Frontal cortex (tissue), 4 donors: ENCODE data around the gene CABLES2. TPM values are rescaled to one million over a fixed set of nuclear protein-coding genes. Genes with fewer than 3 reads are reported as not detected.

Source experiments
- DNase-seq, 2 donors: peaks; one replicate each; pipeline ENCODE4 v3.0.0; 2012; ENCODE audit warnings: low spot score in 2 of 2
- FAIRE-seq: peaks from 2 replicates; lab custom pipeline; 2012; peaks lifted over from hg19 to GRCh38; lab: Jason Lieb, UNC
- total RNA-seq: library from RNA; depleted of rRNA; stranded (reverse); fragments of >200 nt; gene quantifications from one replicate; pipeline ENCODE4 v1.2.3, GENCODE V29; 2014
- donor health status: control.
- donor health status: control.
- donor health status: control.

Gene CABLES2
- total RNA-seq, 1 donor from 2014 or later, result 2.9 TPM

DNA sequence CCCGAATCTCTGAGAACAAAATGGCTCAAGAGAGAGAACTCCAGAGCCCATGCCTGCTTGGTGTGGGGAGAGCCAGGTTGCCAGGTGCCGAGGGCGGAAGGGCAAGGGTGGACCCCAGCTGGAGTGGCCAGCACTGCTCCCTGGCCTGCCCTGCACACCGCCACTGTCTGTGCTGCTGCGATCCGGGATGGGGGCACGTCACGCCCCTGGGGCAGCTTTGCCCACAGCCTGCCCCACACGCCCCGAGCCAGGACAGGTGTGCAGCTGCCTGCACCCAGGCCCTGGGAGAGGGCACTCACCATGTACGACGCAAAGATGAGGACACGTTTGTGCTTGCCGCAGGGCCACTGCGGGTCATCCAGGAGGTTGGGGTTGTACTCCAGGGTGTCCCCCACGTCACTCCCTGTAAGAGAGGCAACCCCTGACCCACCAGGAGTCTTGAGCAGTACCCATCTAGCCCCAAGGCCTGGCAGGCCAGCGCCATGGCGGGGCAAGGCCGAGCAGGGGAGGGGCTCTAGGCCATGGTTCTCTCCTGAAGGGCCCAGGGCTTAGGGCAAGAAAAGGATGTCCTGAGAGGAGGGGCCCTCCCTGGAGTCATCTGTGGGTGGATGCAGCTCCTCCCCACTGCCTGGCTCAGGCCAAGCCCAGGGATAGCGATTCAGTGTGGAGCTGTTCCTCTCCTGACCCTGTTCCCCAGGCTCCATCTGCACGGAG, 14.3 kb downstream of the CABLES2 start:
- DNase-seq (no peak), FAIRE-seq (no peak)

DNA sequence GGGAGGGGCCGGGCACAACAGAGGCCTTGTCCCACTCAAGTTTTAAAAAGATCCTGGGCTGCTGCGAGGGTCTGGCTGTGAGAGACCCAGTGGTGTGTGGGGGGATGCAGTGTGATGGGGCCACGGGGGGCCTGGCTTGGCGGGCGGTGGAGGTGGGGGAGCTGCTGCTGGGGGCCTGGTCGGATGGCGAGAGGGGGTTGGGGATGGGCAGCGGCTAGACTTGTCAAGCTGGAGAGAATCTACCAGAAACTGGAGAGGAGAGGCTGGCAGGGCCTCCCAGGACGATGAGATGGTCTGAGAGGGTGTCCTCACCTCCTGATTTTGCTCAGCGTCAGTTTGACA, 15.0 kb downstream of the CABLES2 start:
- FAIRE-seq (no peak), DNase-seq (no peak)

DNA sequence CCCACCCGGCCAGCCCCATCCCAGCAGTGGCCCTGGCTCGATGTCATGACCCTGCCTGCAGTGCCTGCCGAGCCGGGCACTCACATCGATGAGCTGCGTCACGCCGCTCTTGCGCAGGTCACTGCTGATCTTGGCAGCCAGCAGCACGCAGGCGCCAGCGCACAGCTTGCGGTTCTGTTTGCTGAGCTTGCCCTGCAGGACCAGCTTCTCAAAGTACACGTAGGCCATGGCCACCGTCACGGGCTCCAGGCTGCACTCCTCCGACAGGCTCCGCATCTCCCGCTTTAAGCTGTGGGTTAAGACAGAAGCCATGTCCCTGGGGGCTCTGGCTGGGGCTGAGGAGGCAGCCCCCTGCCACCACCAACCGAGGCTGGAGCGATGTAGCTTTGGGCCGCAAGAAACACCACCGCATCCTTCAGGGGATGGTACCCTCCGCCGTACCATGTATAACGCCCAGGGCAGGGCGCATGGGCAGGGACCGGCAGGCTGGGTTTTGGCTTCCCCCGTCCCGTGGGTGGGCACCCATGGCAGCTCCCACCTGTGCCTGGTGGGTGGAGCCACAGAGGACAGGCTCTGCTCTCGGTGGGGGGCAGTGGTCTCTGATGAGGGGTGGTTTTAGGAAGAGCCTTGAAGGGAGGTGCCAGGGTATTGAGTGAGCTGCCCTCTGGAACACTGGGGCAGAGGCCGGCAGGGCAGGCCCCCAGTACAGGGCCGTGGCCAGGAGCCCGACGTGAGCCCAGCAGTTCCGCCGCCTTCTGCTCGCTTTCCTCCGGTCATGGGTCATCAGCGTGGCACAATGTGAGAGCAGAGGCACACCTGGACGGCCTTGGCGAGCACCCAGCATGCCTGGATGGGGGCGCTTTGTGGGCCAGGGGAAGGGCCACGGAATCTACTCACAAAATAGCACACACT, 15.7 kb downstream of the CABLES2 start:
- FAIRE-seq, result no peak
- DNase-seq, result no peak

DNA sequence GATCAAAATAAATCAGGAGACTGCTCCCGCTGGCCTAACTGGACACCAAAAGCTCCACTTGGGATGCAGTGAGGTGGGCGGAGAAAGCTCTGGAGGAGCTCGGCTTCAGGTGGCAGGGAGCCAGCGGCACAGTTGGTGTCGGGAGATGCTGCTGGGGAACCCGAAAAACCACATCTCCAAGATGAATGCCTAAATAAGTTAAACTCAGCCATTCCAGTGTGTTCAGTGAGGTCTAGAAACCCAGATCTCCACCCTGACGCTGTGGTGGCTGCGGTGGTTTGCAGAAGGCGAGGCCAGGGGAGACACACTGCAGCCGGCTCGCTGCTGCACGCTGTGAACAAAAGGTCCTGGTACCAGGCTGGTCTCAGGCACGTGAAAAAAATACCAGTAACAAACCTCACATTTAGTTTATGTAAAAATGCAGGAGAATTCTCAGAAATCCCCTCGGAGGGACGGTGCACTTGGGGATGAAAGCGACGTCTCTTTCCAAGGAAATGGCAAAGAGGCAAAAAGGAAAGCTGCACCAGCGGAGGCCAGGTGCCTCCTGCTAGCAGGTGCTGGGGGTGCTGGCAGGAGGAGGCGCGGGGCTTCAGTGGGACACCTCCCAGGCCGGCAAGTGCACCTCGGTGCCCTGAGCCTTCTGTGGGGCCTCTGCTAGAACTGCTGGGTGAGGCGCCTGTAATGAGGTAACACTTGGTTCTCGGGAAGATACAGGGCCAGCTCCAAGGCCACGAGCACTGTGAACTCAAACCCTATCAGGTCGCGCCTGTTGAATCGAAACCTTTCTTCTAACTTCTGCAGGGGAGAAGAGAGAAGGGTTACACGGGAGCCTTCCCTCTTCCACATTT, 16.5 kb downstream of the CABLES2 start:
- FAIRE-seq (no peak), DNase-seq (no peak)

DNA sequence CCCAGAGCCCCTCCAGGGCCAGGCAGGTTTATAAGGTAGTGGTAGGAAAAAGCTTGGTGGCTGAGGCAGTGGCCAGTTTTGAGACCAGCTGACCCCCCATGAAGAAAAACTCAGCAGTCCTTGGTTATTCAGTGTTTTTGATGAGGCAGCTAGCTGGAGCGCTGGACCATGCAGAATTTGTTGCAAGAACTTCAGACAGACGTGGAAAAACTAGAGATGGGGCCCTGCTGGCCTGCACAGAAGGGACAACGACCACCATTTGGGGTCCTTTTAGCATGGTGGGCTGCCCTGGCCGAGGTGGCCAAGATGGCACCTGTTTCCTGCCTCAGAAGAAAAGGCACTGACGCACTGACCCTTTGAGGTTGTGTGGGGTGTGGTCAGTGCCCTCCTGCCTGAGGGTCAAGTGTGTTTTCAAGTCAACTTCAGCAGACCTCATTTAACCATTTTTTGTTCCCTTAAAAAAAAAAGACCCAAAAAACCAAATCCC, 17.4 kb downstream of the CABLES2 start:
- no peak for DNase-seq
- FAIRE-seq, result no peak

DNA sequence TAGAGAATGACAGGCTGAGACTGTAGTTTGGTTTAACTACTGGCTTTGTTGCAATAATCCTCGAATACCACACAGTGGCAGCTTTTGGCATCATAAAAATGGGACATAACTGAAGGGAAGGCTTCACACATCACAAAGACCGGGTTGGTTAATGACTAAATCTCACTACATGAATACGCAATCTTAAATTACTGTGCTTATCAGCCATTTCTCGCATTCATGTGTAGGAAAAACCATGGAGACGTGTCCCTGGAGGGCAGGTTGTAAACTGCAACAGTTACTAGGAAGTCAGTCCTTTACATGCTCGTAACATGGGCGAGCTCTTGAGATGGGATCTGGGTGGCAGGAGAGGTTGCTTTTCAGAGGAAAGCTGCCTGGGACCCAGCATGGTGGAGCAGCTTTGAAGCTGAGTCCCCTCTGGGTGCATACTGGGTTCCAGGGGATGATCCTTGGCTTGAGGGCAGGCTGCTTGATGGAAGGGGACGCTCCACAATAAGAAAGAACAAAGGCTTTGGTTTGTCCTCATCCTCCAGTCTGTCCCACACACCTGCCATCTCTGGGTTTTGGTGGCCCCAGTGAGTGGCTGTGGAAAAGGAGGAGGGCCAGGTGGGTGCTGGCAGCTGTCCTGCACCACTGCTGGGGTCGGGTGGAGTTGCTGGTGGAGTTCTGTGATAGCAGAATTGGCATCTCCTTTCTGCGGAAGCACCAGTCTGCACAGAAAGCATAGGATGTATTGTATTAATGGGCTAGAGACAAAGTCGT, 18.1 kb downstream of the CABLES2 start:
- no peak for FAIRE-seq
- DNase-seq, result no peak

DNA sequence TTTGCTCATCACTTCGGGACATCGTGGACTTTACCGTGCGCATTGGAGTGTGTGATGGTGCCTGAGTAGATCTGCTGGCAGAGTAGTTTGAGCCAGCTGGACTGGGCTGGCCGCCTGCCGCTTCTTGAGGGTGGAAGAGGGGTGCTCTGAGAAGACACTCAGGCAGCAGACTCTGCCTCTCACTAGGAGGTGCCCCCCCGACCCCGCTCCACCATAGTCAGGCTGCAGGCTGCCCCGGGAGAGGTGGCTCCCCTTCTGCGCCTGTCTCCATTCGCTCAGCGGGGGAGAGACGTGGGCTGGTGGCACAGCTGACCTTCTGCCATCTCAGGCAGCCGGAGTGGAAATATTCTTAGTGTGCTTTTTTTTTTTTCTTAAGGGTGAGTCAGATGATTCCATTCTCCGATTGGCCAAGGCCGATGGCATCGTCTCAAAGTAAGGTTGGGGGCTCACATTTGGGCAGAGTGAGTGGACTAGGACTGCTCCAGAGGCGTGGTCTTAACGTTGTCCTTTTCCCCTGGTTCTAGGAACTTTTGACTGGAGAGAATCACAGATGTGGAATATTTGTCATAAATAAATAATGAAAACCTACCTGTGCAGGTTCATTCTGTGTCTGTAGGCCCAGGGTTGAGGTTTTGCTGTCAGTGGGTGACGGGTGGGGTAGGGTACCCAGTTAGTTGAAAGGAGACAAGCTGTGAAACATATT, 19.0 kb downstream of the CABLES2 start:
- FAIRE-seq (no peak), DNase-seq (no peak)

DNA sequence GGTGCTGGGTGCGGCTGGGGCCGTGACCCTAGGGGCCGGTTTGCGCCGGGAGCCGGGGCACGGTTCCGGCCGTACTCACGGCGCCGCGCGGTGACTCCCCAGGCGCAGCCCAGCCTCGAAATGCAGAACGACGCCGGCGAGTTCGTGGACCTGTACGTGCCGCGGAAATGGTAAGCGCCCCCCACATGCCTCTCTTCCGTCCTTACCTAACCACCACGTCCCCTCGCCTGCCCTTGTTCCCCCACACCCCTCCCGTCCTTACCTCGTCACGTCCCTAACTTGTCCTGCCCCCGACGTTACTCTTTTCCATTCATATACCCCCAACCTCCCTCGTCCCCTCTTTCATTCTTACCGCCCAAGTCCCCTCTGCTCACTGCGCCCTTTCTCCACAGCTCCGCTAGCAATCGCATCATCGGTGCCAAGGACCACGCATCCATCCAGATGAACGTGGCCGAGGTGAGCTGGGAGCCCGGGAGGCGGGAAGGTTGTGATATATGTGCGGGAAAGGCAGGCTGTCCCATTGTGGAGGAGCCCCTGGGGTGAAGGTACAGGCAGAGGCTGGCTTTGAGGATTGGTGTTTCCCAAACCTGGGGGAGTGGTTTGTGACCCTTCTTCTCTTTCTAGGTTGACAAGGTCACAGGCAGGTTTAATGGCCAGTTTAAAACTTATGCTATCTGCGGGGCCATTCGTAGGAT, 19.7 kb downstream of the CABLES2 start:
- no peak for DNase-seq
- FAIRE-seq, result no peak

DNA sequence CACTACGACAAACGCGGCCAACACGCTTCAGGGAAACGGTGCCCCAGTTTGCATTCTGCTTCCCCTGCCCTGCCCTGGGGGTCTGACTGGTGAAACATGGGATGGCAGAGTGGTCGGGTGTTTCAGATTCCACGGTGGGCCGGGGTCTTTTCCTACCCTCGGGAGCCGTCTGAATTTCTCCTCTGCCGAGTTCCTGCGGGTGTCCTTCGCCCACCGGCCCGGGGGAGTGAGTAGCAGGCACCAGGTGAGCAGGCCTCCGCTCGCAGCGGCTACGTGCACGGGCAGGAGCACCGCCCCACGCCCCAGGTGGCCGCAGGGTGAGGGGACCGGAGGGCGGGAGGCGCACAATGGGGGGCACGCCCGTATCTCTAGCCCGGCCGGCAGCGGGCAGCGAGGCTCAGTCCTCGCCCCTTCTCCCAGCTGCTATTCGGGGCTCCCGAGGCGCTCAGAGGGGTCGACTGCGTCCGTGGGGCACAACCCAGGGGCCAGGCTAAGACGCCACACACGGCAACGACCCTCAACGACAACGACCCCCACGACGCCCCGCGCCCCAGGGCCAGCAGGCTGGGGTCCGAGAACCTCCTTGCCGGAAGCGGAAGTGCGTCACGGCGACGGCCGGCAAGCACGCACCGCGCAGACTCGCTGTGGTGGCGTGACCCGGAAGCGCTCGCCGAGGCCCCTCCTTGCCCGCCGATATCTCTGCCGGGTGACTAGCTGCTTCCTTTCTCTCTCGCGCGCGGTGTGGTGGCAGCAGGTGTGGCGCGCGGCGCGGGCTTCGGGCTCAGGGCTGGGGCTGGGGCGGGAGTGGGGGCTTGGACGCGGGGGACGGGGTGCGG, 20.5 kb downstream of the CABLES2 start, which contains the start of gene RPS21:
Gene RPS21 (plus strand): TSS at position 721 of the 836 bp plus-strand sequence. CDS start 236 bp downstream, outside the sequence.
- DNase-seq (peak; percentile 96), FAIRE-seq (no peak)

DNA sequence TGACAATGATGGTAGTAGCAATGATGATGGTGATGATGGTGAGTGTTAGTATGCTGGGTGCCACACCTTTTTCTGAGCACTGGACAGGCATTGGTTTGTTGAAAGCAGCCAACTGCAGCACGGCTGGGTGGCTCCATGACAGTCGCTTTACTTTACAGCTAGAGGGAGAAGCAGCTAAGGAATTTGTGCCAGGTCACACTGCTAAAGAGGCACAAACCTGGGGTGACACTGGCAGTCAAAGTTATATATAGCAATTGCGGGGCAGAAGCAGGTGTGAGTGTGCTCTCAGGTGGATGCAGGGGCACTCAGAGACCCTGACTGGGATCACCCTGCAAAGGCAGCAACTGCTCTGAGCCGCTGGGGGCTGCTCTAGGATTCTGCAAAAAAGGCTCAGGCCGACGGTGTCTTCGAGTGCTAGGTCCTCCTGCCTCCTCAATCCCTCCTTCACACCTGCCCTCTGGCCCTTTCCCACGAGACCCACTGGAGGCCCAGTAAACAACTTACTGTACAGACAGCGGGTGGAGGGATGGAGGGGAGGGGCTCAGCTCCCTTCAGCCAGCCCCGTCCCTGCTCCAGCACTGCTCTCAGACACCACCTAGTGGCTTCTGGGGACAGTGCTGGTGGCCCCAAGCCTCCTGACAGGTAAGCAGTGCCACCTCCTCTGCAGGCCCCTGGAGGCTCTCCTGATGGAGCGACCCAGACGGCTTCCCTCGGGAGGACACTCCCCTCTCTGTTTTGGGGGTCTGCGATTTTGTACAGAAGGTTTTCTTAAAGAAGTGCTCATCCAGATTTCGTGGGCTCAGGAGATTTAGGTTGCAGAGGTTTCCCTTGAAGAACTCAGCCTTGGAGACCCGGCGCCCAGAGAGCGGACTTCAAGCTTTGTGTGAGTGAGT, 24.5 kb downstream of the CABLES2 start:
- no peak for FAIRE-seq
- DNase-seq, result peak; percentile 67 to 82

DNA sequence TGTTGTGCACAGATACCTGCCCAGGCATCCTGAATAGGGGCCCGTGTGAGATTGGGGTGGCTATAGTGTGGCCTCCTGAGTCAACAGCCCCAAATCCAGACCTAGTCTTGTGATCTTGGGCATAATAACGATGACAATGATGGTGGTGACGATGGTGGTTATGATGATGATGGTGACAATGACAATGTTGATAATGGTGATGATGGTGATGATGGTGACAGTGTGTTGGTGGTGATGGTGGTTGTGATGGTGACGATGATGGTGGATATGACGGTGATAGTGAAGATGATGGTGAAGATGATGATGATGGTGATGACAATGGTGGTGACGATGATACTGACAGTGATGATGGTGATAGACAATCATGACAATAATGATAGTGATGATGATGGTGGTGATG, 25.2 kb downstream of the CABLES2 start:
- no peak for FAIRE-seq

DNA sequence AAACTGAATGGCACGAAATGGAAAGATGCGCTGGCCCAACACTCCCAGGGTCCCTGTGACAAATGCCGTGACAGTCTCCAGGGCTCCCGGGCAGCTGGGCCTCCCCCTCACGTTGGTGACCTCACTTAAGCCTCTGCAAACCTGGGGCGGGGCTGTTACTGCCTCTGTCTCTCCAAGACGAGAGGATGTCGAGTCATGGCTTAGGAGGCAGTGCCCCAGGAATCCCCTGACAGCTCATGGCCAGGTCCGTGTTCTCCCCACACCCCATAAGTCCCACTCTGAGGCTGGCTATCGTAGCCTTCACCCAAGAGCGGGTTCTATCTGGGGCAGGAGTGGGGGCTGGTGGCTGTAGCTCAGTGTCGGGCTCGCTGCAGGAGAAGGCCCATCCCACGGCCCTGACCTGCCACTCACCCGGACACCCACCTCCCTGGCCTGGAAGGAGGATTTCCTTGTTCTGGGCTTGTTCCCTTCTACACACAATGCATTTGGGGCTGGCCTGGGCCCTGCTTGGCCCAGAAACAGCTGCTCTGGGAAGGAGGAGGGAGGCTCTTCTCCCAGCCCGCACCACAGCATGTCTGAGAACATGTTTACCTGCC, 25.8 kb downstream of the CABLES2 start:
- no peak for DNase-seq
- no peak for FAIRE-seq

More for the DNA sequence above, 25.2 kb downstream of the CABLES2 start:
- no peak for DNase-seq

DNA sequence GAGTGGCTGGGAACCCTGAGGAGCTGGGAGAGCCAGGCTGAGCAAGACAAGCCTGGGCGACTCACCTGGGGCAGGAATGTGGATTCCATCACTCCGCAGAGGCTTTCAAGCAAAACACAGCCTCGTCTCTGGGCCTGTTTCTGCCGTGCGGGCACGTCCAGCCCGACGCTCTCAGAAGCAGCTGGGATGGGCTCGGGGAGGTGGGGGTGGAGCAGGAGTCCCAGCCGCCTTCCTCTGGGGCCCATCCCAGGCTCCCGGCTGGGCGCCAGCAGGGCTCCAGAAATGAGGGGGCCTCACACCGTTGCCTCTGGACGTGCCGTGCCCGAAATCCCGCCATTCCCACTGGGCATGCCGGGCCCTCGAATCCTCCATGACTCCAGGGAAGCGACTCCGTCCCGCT, 28.9 kb downstream of the CABLES2 start:
- FAIRE-seq, result no peak
- DNase-seq, result no peak

DNA sequence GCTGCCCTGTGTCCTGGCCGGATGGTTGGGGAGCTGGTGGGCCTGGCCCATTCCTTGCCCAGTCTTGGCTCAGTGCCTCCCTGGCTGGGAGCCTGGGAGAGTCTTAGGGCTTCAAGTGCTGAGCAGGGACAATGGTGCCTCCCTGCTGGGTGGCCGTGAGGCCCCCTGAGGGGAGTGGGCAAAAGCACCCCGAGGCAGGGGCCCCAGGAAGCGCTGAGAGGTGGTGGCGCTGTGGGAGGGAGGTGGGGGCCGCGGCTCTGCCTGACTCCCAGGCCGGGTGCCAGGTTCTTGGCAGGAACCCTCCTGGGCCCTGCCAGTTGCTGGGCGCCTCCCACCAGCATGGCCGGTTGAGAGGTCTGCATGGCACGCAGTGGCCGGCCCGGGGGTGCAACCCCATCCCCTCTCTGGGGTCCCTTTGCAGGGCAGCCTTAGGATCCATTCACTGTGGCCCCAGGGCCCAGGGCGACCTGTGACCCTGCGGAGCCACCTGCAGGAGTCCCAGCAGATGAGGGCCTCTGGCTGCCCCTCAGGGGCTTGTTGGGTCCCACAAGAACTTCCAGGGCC, 29.4 kb downstream of the CABLES2 start:
- DNase-seq, result no peak
- no peak for FAIRE-seq

DNA sequence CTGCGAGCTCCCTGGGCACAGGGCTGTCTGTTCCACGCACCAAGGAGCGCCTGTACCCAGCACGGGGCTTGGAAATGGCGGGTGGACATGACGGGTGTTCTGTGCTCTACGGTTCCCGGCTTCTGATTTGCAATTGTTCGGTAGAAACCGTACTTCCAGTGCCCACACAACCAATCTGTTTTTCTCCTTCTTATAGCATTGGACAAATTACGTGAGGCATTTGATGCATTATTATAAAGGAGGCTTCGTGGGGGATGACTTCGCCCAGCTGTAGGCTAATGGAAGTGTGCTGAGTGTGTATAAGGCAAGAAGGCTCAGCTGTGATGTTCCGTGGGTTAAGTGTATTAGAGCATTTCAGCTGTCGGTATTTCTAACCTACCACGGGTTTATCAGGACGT, 30.0 kb downstream of the CABLES2 start:
- DNase-seq (no peak), FAIRE-seq (no peak)
